NCI-H2227 treated with DMSO at 0.1 percent for 48 hours (cell line): ENCODE measurements around the gene ST8SIA6.
"Not testable (repeated sequence)": the region's sequence is repeated elsewhere in the genome, so short reads cannot be mapped to it uniquely, and the experiment has no call there.

Experiments used
- DNase-seq: peaks from one replicate; lab custom pipeline; 2025; lab: John Stamatoyannopoulos, UW

ST8SIA6 gene, protein sequence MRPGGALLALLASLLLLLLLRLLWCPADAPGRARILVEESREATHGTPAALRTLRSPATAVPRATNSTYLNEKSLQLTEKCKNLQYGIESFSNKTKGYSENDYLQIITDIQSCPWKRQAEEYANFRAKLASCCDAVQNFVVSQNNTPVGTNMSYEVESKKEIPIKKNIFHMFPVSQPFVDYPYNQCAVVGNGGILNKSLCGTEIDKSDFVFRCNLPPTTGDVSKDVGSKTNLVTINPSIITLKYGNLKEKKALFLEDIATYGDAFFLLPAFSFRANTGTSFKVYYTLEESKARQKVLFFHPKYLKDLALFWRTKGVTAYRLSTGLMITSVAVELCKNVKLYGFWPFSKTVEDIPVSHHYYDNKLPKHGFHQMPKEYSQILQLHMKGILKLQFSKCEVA

DNA sequence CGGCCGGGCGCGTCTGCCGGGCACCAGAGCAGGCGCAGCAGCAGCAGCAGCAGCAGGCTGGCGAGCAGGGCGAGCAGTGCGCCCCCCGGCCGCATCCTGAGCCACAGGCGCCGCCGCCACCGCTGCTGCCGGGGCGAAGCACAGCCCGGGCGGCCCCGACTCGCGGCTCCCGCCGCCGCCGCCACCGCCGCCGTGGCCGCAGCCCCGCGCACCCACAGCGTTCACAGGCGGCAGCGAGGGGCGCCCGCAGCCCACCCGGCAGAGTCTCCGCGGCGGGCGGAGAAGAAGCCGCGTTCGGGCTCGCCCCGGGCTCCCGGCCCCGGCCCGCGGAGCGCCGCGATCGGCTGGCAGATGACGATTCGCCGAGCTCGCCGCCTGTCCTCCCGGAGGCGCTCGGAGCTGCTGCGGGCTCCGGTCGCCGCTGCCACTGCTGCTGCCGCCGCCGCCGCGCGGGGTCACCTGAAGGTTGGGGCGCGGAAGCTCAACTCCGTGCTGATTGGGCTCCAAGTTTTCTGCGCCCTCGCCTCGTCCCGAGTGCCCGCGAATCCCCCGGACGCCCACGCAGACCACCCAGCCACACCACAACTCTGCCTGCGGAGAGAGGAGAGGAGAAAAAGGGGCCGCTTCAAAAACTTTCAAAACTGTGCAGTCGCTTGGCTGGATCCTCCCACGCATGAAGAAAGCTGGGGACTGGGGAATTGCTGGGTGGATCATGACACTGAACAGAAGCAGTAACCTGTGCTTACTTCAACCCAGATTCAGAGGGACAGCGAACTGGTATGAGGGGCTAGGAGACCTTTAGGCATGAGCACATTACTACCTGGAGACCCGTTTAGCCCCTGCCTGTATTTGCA, at the start of gene ST8SIA6:
ST8SIA6 (minus strand) TSS at position 435 of the 854 bp plus-strand sequence; CDS start at position 95, 340 bp downstream.
- no peak for DNase-seq

DNA sequence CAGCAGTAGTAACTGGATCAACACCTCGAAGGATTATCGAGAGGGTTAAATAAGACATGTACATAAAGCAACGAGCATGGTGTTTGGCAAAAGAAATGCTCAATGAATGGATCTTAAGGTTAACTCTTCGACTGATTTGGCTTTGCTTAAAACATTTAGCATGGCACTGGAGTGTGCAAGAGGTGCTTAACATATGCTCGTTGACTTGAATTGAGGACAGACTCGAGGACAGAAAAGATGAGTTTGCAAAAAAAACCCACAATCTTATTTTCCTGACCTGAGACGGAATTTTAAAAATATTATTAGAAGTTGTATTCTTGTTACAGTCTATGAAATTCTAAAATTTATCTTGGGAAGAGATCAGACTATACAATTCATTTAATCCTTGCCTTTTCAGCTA, 49.4 kb upstream of the ST8SIA6 start:
- no peak for DNase-seq

DNA sequence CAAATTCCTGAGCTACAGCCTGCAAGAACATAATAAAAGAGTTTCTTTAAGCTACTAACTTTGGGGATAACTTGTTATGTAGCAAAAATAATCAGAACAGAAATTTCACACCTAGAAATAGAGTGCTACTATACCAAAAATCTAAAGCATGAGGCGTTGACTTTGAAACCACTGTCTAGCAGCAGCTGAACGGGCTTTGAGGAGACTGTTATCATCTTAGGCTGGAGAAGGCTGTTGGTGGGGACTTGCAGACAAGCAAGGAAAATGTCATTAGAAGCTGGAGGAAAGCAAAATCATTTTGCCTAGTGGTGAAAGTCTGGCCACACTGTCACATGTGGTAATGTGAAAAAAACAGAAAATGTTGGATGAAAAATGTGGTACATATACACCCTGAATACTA, 48.4 kb upstream of the ST8SIA6 start:
- DNase-seq, result no peak

DNA sequence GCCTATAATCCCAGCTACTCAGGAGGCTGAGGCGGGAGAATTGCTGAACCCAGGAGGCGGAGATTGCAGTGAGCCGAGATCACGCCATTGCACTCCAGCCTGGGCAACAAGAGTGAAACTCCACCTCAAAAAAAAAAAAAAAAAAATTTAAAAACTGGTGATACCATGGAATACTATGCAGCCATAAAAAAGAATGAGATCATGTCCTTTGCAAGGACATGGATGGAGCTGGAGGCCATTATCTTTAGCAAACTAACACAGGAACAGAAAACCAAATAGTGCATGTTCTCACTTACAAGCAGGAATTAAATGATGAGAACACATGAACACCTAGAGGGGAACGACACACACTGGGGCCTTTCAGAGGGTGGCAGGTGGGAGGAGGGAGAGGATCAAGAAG, 44.6 kb upstream of the ST8SIA6 start:
- not testable (repeated sequence) for DNase-seq

DNA sequence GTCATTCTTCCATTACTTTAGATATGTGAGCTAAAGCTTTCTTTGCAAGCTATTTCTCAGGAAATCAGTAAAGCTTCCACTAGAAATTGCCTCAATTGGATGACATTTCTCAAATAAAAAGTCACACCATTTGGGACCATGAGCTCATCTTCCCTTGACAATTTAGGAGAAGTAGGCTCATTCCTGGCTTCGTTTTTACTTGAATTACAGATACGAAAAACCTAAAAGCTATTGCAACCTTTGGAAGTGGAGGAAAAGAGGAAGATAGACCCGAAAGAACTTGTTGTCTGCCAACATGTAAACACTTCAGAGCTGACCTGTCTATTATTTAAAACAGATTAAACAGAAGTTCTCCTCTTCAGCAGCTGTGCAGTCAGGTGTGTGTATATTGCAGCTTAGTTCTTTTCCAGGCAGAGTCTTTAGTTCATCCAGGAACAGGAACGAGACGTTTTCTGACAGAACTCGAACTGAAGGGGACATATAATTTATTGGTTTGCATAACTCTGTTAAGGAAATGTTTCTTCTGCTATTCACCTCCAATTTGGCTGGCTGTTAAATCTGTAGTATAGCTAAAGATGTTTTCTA, 43.1 kb upstream of the ST8SIA6 start:
- DNase-seq, result no peak

DNA sequence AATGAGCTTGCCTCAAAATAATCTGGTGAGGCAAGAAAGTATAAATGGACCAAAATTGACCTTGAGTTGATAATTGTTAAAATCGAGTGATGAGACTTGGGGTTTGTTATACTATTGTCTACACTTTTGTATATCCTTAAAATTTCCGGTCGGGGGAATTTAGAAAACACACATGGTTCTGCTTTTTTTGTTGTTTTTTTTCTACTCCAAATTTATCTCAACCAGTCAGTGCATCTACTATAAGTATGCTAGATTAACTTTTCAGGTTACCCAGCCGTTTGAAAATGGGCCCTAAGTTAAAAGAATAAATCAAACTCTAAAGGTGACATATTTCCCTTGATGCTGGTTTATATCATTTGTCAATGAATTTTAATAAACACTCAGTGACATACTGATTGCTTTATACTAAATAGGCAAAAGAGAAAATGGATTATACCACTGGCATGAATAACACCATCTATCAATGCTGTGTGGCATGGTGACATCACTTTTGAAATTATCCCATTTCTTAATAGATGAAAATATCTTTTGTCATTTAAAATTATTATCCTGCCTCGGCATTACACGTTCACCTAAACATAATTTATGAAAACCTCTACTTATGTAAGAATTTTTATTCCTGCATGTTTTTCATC, 40.3 kb upstream of the ST8SIA6 start:
- no peak for DNase-seq

DNA sequence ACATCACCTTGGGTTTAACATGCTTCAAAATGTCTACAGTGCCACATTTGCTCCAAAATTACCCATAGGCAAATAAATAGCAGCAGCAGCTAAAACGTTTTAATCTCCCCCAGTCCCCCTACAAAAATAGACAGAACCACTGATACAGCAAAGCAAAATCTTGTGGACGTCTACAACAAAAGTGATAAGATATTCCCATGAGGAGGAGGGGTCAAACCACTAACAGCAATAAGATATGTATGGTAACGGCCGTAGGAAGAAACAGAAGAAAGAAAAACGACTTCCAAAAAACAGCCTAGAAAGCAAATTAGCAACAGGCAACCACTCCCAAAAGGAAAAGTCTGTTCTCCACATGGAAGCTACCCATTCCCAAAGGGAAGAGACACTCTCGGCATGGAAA, 34.5 kb upstream of the ST8SIA6 start:
- no peak for DNase-seq

DNA sequence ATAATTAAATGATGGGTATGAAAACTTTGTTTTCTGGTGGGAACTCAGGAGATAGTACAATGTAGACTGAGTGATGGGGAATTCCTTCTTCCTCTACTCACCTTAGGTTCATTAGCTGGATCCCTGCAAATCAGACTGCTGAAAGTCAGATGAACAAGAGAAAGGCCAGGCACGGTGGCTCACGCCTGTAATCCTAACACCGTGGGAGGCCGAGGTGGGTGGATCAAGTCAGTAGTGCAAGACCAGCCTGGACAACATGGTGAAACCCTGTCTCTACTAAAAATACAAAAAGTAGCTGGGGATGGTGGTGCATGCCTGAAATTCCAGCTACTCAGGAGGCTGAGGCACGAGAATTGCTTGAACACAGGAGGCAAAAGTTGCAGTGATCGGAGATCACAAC, 28.7 kb upstream of the ST8SIA6 start:
- DNase-seq, result no peak

DNA sequence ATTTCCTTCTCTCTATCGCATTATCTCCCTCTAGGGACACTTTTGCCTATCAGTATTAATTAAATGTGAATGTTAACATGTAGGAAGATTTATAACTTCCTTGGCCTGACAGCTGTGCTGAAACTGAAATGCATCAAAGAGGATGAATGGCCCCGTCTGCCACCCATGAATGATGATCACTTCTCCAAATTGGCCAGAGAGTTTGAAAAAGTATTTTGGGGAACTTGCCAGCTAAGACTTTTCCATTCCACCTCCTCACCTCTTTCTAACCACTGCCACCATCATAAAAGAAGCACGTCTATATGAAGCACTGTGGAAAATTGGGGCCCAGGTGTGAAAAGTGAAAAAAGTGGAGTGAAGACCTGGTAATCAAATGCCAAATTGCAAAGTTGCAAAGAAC, 25.4 kb upstream of the ST8SIA6 start:
- DNase-seq, result no peak

DNA sequence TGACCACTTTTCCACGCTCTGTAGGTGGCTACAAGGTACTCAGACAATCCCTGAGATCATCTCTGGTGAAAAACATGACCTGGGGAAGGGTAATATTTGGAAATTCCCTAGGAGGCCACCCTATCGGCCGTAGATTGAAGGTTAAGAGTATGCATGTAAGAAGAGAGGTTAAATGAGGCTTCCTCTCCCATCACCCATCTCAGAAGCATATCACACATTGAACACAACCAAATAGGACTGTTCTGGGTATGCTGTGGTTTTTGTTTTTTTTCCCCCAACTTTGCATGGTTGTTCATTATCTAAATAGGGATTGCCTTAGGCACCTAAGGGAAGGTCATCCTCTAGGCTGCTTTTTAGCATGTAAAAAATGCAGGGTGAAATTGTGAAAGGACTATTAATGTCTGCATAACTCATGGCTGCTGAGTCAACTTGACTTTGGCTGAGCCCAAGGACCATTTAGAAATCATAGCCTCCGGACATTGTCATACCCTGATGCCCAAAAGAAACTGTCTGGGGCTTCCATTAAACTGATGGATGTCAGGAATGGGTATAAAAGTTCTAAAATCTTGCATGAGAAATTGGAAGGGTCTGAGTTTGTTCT, 24.7 kb upstream of the ST8SIA6 start:
- no peak for DNase-seq

DNA sequence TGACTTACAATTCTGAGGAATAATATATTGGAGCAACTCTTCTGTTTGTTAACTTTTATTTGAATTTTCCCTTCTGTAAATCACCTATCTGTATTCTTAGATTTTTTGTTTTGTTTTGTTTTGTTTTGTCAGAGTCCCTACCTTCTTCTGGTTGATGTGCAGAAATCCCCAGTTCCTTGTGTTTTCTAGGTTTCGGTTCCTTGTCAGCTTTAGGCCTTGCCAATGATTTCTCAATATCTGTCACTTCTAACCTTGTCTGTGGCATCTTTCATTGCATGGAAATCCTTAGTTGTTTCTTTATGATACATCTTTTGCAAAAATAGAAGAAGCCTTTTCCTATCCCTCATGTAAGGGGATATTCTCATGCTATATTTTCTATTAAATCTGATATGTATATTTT, 21.7 kb upstream of the ST8SIA6 start:
- DNase-seq, result no peak

DNA sequence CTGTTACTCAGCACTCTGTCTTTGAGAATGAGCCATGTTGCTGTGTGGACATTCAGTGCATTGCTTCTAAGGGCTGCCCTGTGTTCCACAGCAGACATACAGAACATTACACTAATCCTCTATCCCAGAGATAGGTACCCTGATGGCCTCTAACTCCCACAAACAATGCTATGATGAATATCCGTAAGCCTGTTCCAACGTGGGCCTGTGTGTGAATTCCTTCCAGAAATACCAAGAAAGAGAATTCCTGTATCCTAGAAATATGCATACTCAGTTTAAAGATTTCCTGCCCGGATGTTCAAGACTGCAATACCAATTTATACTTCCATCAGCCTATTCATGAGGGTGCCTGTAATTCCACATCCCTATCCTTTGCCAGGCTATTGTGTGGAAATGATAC, 21.3 kb upstream of the ST8SIA6 start:
- DNase-seq, result no peak

DNA sequence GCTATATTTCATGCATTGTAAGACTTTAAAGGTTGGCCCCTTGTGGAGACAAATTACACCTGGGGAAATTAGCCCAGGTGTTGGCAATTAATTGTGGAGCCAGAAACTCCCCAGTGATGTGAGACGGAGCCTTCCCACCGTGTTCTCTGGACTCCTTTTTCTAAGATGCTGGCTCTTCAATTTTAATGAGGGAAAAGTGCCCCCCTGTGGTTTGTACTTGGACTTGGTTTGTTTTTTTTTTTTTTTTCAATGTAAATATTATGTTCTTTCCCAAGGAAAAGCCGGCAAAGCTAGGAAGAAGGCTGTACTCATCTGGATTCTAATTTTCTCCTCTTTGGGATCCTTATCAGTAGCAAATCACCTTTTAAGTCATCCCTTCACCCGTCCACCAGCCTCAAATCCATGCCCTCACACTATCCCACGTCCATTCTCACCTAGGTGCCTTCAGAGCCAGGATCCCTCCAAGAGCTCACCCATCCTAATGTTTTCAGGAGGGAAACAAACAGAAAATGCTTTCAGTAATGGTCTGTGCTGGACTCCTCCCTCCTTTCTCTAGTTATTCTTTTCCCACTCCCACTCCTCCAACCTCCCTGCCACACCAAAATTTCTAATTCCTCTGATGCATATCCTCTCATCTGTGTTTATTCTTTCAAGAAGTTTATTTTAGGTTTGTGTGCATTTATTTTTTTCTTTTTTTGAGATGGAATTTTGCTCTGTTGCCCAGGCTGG, 20.4 kb upstream of the ST8SIA6 start:
- DNase-seq, result no peak

DNA sequence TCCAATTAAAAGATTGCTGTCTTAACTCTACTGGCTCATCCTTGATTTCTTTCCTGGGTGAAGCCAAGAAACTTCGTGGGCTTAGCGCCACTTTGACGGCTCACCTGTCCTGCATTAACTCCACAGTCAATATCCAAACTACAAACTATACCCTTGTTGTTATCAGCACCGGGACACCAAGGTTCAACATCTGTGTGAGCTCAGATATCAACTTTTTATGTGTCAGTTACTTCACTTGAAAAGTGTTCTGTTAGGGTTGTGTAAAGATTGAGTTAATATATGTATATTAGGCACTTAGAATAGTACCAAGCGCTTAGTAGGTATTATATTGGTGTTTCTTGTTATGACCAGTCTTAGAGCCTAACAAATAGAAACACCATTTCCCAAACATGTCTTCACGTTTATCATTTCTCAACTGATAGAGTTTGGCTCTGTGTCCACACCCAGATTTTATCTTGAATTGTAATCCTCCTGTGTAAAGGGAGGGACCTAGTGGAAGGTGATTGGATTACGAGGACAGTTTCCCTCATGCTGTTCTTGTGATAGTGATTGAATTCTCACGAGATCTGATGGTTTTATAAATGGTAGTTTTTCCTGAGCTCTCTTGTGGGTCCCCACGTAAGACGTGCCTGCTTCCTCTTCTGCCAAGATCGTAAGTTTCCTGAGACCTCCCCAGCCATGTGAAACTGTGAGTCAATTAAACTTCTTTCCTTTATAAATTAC, 19.0 kb upstream of the ST8SIA6 start:
- DNase-seq, result no peak

DNA sequence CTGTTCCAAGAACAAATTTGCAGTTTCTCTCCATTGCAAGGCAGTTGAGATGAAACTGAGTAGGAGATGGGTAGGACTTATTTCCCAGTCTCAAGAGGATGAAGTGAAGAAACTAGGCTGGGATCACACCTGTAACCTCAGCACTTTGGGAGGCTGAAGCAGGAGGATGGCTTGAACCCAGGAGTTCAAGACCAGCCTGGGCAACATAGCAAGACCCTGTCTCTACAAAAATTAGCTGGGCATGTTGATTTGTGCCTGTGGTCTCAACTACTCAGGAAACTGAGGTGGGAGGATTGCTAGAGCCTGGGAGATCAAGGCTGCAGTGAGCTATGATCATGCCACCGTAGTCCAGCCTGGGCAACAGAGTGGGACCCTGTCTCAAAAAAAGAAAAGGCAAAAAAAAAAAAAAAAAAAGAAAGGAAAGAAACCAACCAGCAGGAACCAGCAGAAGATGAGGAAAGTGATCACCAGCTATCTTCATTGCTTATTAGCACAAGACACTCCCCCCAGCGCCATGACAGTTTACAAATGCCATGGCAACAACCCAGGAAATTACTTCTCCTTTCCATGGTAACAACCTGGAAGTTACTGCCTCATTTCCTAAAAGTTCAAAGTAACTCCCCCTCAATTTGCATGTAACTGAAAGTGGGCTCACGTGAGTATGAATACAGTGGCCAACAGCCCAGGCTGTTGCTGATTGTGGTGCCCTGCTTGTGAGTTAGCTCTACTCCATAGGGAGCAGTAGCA, 18.3 kb upstream of the ST8SIA6 start:
- DNase-seq, result no peak

DNA sequence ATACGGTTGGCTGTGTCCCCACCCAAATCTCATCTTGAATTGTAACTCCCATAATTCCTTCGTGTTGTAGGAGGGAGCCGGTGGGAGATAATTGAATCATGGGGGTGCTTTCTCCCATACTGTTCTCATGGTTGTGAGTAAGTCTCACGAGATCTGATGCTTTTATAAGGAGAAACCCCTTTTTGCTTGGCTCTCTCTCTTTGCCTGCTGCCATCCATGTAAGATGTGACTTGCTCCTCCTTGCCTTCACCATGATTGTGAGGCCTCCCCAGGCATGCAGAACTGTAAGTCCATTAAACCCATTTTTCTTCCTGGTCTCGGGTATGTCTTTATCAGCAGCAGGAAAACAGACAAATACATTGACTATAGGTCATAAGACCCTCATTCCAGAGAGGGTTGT, 15.9 kb upstream of the ST8SIA6 start:
- DNase-seq, result no peak

DNA sequence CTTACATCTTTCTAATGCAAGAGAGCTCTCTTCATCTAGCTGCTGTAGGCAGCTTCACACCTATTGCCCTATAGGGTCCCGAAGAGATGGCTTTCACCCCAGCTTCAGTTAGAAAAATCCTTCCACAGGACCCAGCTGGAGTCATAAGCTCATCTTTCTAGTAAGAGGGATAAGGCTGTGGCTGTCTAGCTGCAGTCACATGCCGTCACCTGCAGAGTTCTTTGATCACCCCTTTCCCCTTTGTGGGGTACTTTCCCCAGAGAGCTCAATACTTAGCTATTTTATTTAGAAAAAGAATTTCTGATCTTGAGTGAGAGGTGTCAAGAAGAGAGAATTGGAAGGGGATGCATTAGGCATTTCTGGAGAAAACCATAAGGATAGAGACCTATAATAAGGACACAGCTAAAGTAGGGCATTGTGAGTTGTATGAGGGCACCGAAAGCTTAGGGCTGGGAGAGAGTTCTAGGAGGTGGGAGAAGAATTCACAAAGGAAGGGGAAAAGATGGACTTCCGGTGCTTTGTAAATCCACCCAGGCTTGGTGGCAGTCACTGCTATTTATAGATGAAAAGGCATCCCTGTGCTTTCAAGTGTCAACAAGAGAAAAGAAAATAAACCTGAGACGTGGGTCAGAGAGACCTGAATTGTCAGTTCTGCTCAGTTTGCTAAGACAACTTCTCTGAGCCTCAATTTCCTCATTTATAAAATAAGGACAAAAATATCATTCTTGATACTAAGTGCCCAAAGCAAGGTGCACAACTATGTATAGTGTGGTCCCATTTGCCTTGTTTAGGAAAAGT, 11.1 kb upstream of the ST8SIA6 start:
- no peak for DNase-seq

DNA sequence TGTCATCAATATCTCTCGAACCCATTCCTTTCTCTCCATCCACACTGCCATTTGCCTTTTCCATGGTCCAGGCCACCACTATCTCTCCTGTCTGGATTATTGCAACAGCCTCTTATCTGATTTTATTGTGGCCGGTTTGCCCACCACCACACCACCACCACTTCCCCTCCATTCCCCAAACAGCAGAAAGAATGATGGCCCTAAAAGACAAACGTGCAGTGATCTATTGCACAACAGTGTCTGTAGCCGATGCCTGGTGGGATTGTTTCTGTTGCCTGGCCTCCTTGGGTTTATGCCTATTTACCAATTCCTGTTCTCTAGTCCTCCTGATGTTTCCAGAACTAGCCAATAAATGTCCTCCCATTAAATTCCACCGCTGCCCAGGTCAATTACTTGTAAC, 10.2 kb upstream of the ST8SIA6 start:
- DNase-seq, result no peak

DNA sequence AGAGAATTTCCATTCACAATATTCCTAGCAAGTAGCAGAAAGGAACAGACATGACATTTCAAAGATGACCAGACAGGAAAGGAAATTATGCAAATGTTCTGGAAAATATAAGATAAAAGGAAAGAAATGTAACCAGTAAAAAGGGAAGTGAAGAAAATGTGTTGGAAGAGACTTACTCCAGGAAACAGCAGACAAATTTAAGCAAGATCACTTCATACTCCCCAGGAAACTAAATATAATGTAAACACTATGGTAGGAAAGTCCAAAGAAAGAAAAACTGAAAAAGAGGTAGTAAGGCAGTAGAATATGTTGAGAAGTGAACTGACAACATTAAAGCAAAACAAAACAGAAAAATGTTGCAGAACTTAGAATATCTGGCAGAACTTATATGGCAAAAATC, 6.4 kb upstream of the ST8SIA6 start:
- DNase-seq, result no peak
